NCI-H2196 treated with DMSO at 0.1 percent for 48 hours (cell line): ENCODE data around the gene KRT15.
A peak's percentile ranks its signal among the peaks of the same experiment; 100 is the strongest.

Experiments used
- DNase-seq: peaks from one replicate; lab custom pipeline; 2025; ENCODE audit not compliant: unreplicated experiment; lab: John Stamatoyannopoulos, UW

KRT15 gene

GRCh38 chr17:41527063-41528023 is 8.7 kb upstream of the KRT15 start:
- no peak for DNase-seq

- DNase-seq = no peak
These were observed 5.6 kb upstream of the KRT15 start for GRCh38 chr17:41524261-41524660.

GRCh38 chr17:41523787-41524186 is 5.1 kb upstream of the KRT15 start:
- no peak for DNase-seq

GRCh38 chr17:41523225-41523593 is 4.5 kb upstream of the KRT15 start:
- no peak for DNase-seq

- no peak for DNase-seq
These were observed 3.9 kb upstream of the KRT15 start for GRCh38 chr17:41522301-41523224.

- no peak for DNase-seq
These were observed 3.0 kb upstream of the KRT15 start for GRCh38 chr17:41521574-41522261.

GRCh38 chr17:41520821-41521521 is 2.3 kb upstream of the KRT15 start:
- DNase-seq = peak; percentile 50

GRCh38 chr17:41519501-41520224 is 973 bp upstream of the KRT15 start:
- DNase-seq = peak; percentile 24

- no peak for DNase-seq
These were observed 659 bp downstream of the KRT15 start for GRCh38 chr17:41518031-41518430.

GRCh38 chr17:41516830-41517283 is 1.8 kb downstream of the KRT15 start:
- DNase-seq = no peak

- no peak for DNase-seq
These were observed 2.4 kb downstream of the KRT15 start for GRCh38 chr17:41516147-41516829.

GRCh38 chr17:41513168-41513547 is 5.5 kb downstream of the KRT15 start:
- no peak for DNase-seq

GRCh38 chr17:41512546-41513167 is 6.0 kb downstream of the KRT15 start:
- DNase-seq = no peak

- no peak for DNase-seq
These were observed 7.0 kb downstream of the KRT15 start for GRCh38 chr17:41511716-41512115.

GRCh38 chr17:41511116-41511515 is 7.6 kb downstream of the KRT15 start:
- DNase-seq = no peak

- no peak for DNase-seq
These were observed 8.2 kb downstream of the KRT15 start for GRCh38 chr17:41510251-41511065.

GRCh38 chr17:41507315-41507880 is 11.3 kb downstream of the KRT15 start:
- no peak for DNase-seq
